HEK293T (cell line): ENCODE data around the gene HSDL1.

Experiments used
- ARNT ChIP-seq: fragments of 450-650 bp; IDR thresholded peaks from 2 replicates; pipeline ENCODE4 v1.6.1; 2017; ENCODE audit warnings: mild to moderate bottlenecking
- BHLHE40 ChIP-seq: fragments of 450-650 bp; IDR thresholded peaks from 2 replicates; pipeline ENCODE4 v1.6.1; 2016; ENCODE audit warnings: mild to moderate bottlenecking, moderate library complexity, borderline replicate concordance
- FOXM1 ChIP-seq: fragments of 450-650 bp; IDR thresholded peaks from 2 replicates; pipeline ENCODE4 v1.6.1; 2017; ENCODE audit warnings: mild to moderate bottlenecking, borderline replicate concordance
- HDGF ChIP-seq: fragments of 450-650 bp; IDR thresholded peaks from 2 replicates; pipeline ENCODE4 v1.6.1; 2017; ENCODE audit warnings: antibody characterized with exemption, borderline replicate concordance
- L3MBTL2 ChIP-seq: fragments of 450-650 bp; conservative IDR thresholded peaks from 2 replicates; pipeline ENCODE4 v1.6.1; 2016; ENCODE audit warnings: mild to moderate bottlenecking
- NFRKB ChIP-seq: fragments of 450-650 bp; IDR thresholded peaks from 2 replicates; pipeline ENCODE4 v1.6.1; 2016; ENCODE audit warnings: mild to moderate bottlenecking, moderate library complexity
- SP1 ChIP-seq: fragments of 450-650 bp; IDR thresholded peaks from 2 replicates; pipeline ENCODE4 v1.6.1; 2017
- SUZ12 ChIP-seq: fragments of 450-650 bp; IDR thresholded peaks from 2 replicates; pipeline ENCODE4 v1.6.1; 2016; ENCODE audit warnings: mild to moderate bottlenecking

GRCh38 chr16:84132527-84133285 is 12.3 kb downstream of the HSDL1 start:
- TF ChIP-seq SP1 (no peak), L3MBTL2 (no peak), FOXM1 (no peak), HDGF (no peak), BHLHE40 (no peak), SUZ12 (no peak), NFRKB (no peak), ARNT (no peak)
